Measurements from ENCODE around the gene HIVEP3. TPM values are rescaled to one million over a fixed set of nuclear protein-coding genes. Genes with fewer than 3 reads are reported as not detected.

Gene HIVEP3
- total RNA-seq, 1 experiment from 2014 or later: 1.4 TPM

GRCh38 chr1:41659159-41659495 lies 259.6 kb downstream of the HIVEP3 start:
- H4K8ac ChIP-seq (replicated peaks; ENCODE audit: insufficient read length, low read depth, low read length): no peak overlapping the region
- TF ChIP-seq, protein P1, sequence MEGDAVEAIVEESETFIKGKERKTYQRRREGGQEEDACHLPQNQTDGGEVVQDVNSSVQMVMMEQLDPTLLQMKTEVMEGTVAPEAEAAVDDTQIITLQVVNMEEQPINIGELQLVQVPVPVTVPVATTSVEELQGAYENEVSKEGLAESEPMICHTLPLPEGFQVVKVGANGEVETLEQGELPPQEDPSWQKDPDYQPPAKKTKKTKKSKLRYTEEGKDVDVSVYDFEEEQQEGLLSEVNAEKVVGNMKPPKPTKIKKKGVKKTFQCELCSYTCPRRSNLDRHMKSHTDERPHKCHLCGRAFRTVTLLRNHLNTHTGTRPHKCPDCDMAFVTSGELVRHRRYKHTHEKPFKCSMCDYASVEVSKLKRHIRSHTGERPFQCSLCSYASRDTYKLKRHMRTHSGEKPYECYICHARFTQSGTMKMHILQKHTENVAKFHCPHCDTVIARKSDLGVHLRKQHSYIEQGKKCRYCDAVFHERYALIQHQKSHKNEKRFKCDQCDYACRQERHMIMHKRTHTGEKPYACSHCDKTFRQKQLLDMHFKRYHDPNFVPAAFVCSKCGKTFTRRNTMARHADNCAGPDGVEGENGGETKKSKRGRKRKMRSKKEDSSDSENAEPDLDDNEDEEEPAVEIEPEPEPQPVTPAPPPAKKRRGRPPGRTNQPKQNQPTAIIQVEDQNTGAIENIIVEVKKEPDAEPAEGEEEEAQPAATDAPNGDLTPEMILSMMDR (conservative IDR thresholded peaks at IDR 0.05): no peak
- no peak overlapping the region for H4K91ac ChIP-seq (ENCODE audit: insufficient read length, low read depth, low read length)
- no peak overlapping the region for H4K5ac ChIP-seq (ENCODE audit: insufficient read length, low read depth, low read length)
- no peak for DNase-seq
- no peak overlapping the region for H3K18ac ChIP-seq (ENCODE audit: insufficient read length, low read depth, low read length)
- H3K9me3 ChIP-seq (ENCODE audit: control insufficient read depth, low read depth, low read length): no peaks in the 10 kb centered on the region
- no peak overlapping the region for H2BK15ac ChIP-seq (ENCODE audit: low read depth, low read length)
- peaks cover 18% of the 10 kb centered on the region; the same call in 1 of the 2 replicates for H3K27me3 ChIP-seq (ENCODE audit: insufficient read depth, low read length)
- H3K4me2 ChIP-seq (ENCODE audit: insufficient read depth, insufficient read length, low read length): no peak overlapping the region
- H3K23ac ChIP-seq (ENCODE audit: insufficient read length, low read depth, low read length): no peak overlapping the region
- WGBS (ENCODE audit: extremely low coverage, insufficient read length, low lambda C conversion rate): no CpG with 5 or more reads among the region's 2 CpGs
- H3K56ac ChIP-seq (ENCODE audit: insufficient read length, low read depth, low read length): no peak overlapping the region
- no peak overlapping the region for H2AK5ac ChIP-seq (ENCODE audit: insufficient read length, low read length)
- no peak overlapping the region for H2BK12ac ChIP-seq (ENCODE audit: insufficient read length, low read depth, low read length)
- no peak overlapping the region for H3K27ac ChIP-seq (ENCODE audit: insufficient read length, low read depth, low read length)
- H3K4ac ChIP-seq (ENCODE audit: low read depth, low read length): no peak overlapping the region
- H3K27ac Mint-ChIP-seq: no peak overlapping the region
- no peak overlapping the region for H3K9ac ChIP-seq (ENCODE audit: extremely low read depth, insufficient read length, low read length)
- no peak overlapping the region for H2BK120ac ChIP-seq (ENCODE audit: low read depth, low read length, poor library complexity, severe bottlenecking)
- no peaks in the 10 kb centered on the region for H3K79me1 ChIP-seq (ENCODE audit: insufficient read depth, low read depth, low read length, poor library complexity, severe bottlenecking)
- H3K23me2 ChIP-seq (ENCODE audit: insufficient read length, low read depth, low read length, poor library complexity, severe bottlenecking): no peaks in the 10 kb centered on the region
- H3K4me1 Mint-ChIP-seq: peaks cover 13 to 15% of the 10 kb centered on the region in 2 experiments
- H2BK20ac ChIP-seq (ENCODE audit: low read depth, low read length, poor library complexity, severe bottlenecking): no peak overlapping the region
- no peak overlapping the region for H2BK5ac ChIP-seq (ENCODE audit: insufficient read length, low read length)
- no peak overlapping the region for H2AFZ ChIP-seq (ENCODE audit: low read length)
- peaks cover 48% of the 10 kb centered on the region for H3K27me3 Mint-ChIP-seq (ENCODE audit: low read depth)
- no peaks in the 10 kb centered on the region for H3K9me3 Mint-ChIP-seq
- H3K4me1 ChIP-seq (ENCODE audit: insufficient read depth, low read length): no peaks in the 10 kb centered on the region; the same call in 1 of the 2 replicates
- H4K20me1 ChIP-seq (ENCODE audit: control insufficient read depth, insufficient read depth, insufficient read length): no peaks in the 10 kb centered on the region
- H3K4me3 Mint-ChIP-seq: no peak overlapping the region
- no peak overlapping the region for H3T11ph ChIP-seq (ENCODE audit: low read length)
- no peak overlapping the region for H3K14ac ChIP-seq (ENCODE audit: insufficient read depth, low read length)
- no peaks in the 10 kb centered on the region for H3K79me2 ChIP-seq (ENCODE audit: insufficient read depth, low read length)
- H3K36me3 Mint-ChIP-seq (ENCODE audit: insufficient read depth in 1 of 3, low read depth in 3 of 3): no peaks in the 10 kb centered on the region; a peak in 1 of 7 replicates

Measured in H9 (cell line).